NCI-H1105 treated with DMSO at 0.1 percent for 48 hours (cell line): ENCODE data around the gene RSBN1L.
"Not testable (repeated sequence)": the region's sequence is repeated elsewhere in the genome, so short reads cannot be mapped to it uniquely, and the experiment has no call there.

Source experiments
- DNase-seq: peaks from one replicate; lab custom pipeline; 2025; lab: John Stamatoyannopoulos, UW

The RSBN1L gene

DNA sequence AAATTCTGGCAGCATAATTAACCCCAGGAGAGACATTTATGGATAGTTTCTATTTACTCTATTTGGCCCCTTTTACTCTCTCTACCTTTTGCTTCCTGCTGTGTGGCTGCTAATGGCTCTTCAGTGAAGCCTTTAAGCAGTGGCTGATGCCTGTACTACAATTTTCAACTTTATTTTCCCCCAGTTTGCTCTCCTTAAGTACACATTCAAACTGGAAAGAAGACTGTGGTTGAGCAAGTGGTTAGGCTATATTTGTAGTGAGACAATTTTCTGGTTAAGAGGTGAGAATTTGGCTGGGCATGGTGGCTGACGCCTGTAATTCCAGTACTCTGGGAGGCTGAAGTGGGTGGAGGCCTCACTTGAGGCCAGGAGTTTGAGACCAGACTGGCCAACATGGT is 8.5 kb upstream of the RSBN1L start:
- DNase-seq: no peak

DNA sequence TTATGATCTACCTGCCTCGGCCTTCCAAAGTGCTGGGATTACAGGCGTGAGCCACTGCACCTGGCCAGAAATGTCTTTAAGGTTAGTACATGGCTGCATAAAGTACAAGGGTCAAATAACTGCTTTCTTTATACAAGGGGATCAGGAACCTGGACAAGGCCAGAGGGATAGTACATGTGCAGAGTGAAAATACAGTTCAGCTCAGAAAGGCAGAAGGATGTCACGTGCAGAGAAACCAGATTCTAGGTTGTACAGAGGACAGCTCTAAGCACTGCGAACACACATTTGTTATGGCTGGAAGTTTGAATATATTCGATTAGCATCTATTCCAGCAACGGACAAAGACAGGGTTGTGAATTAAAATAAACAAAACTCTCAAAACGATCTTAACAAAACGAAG is 6.0 kb upstream of the RSBN1L start:
- DNase-seq: no peak

DNA sequence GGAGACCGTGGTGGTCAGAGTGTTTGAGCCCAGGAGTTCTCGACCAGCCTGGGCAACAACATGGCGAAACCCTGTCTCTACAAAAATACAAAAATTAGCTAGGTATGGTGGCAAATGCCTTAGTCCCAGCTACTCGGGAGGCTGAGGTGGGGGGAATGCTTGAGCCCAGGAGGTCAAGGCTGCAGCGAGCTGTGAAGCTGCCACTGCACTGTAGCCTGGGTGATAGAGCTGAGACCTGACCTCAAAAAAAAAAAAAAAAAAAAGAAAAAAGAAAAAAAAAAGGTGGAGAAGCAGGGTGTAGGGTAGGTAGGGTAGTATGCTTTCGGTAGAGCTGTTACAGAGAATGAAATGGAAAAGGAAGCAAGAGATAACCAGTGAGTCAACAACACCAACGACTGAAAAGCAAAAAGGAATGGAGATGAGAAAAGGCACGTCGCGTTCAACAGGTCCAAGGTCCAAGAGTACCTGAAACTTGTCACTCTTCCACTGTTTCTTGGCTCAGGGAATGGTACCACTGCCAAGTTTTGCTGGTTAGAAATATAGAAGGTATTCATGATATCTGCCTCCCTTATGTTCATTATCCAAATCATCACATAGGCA is 4.3 kb upstream of the RSBN1L start:
- DNase-seq: no peak

DNA sequence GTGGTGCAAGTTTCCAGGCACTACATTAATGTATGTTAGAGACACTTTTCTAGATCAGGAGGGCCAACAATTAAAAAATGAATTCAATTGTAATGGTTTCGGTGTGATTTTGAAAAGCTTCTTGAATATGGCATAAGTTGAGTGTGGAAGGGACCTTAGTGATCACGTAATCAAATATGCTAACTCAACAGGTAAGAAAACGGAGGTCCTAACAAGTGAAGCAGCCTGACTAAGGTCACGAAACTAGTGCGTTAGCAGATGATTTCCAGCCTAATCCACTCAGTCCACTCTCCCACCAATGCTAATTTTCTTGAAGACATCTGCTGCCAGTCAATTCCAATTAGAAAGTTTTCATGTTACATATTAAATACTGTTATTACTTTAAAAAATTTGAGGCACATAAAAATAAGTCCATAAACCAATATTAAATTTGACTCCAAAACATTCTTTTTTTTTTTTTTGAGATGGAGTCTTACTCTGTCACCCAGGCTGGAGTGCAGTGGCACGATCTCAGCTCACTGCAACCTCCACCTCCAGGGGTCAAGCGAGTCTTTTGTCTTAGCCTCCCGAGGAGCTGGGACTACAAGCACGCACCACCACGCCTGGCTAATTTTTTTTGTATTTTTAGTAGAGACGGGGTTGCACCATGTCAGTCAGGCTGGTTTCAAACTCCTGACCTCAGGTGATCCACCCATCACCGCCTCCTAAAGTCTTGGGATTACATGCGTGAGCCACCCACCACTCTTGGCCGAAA is 2.3 kb upstream of the RSBN1L start:
- no peak for DNase-seq

DNA sequence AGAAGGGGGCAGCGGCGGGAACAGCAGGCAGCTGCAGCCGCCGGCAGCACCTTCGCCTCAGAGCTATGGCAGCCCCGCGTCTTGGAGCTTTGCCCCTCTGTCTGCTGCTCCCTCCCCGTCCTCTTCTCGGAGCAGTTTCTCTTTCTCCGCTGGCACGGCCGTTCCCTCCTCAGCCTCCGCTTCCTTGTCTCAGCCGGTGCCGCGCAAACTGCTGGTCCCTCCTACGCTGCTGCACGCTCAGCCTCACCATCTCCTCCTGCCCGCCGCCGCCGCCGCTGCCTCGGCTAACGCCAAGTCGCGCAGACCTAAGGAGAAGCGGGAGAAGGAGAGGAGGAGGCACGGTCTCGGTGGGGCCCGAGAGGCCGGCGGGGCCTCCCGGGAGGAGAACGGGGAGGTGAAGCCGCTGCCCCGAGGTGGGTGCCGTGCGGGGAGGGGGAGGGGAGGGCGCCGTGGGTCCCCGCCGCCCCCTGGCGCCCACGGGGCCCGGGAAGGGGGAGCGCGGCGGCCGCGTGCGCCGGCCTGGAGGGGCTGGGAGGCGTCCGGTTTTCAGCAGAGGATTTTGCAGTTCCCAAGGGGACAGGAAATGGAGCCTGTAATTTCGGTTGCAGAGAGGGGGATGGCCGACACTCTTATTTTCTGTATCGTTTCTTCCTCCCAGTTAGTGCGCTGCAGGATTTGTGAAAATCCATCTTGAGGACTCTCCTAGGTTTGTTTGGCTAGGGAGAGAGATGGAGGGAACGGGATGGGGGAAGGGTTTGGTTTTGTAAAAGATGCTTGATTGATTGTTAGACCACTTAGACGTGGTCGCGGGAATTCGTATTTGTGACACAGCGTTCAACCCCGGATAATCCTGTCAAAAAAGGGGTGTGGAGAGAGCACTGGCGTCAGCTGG is 630 bp downstream of the RSBN1L start:
- peak; percentile 70 for DNase-seq

DNA sequence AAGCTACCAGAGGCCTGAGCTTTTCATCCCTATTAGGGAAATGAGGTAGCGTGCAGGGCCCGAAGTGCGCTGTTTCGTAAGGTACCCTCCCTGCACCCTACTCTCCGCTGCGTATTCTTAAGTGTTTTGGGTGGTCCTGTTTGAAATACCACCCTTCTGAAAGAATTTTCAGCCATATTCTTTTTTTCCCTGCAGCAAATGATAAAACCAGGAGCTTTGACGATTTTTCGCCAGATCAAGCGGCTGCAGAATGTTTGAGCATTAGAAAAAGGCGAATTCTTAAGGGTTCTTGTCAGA is 1.2 kb downstream of the RSBN1L start:
- DNase-seq: no peak

DNA sequence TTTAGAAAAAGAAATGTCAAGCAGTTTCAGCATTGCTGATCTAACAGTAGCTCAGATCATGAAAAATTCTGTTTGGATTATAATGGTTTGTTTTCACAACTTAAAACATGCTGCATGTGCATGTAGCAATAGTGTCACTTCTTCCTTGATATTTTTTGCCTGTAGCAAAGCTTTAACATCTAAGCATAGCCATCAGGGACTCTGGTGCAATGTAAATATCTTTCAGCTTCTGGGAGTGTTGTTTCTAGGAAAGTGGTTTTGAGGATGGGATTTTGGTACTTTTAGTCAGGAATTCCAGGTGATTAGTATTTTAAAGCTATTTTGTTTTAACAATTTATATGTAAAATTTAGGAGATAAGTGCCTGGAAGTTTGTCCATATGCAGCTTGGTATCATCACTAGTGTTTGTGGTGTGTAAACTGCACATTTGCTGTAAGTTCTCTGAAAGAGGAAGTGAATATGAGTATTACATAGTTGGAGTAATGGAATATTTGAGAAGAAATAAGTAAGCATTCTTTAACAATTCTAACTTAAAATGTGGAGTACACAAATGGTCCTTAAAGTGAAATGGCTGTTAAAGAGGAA is 1.9 kb downstream of the RSBN1L start:
- DNase-seq: no peak

DNA sequence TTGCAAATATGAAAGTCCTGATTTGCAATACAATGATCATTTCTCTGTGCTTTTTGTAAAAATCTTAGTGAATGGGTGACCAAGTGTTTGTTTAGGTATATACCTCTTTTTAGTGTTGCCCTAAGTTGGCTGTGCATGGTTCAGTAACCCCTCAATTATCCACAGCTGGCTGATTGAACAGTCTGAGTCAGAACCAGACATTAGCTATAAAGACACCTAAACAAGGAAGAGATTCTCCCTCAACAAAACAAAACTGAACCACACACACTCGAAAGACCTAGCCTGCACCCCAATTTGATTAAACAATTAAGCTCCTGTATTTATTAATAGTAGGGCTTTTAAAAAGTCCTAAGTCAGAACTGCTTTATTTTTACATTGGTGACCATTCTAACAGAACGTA is 2.8 kb downstream of the RSBN1L start:
- DNase-seq: peak; percentile 31

DNA sequence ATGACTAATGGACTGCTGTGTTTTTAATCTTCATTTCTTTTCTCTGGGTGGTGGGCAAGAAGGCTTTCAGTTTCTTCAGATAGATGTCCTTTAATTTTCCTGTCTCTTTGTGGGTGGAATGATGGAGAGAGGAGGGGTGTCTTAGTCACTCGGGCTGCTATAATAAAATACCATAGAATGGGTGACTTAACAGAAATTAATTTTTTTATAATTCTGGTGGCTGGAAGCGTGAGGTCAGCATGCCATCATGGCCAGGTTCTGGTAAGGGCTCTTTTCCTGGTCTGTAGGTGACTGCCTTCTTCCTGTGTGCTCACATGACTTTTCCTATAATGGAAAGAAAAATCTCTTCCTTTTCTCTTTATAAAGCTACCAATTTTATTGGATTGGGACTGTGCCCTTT is 6.3 kb downstream of the RSBN1L start:
- no peak for DNase-seq

DNA sequence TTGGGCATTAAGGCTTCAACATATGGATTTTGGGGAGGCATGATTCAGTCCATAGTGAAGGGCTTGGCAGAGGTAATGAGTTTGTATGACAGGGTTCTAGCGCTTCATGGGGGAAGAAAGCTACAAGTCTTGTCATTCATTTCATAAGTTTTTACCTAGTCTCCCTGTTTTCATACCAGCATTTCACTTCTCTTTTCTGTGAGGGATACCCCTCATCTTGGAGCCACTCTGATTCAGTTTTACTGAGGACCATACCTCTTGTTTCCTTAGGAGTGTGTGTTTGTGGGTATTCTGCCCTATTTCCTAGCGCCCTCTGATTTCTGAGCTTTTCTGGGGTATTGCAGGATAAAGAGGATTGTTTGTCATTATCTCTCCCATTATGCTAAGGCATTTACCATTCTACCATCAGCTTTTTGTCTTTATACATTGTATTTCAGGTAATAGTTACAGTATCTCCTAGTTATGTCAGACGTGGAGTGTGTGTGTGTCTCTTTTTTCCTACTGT is 6.8 kb downstream of the RSBN1L start:
- DNase-seq: no peak

DNA sequence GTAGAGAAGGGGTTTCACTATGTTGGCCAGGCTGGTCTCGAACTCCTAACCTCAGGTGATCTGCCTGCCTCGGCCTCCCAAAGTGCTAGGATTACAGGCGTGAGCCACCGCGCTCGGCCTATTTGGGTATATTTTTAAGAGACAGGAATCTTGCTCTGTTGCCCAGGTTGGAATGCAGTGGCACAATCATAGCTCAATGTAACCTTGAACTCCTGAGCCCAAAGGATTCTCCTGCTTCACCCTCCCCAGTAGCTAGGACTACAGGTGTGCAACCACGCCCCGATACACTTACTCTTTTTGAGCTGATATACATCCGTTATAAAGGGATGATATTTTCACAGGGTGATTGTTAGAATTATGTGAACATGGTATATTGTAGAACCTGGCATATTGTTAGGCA is 7.4 kb downstream of the RSBN1L start:
- not testable (repeated sequence) for DNase-seq

DNA sequence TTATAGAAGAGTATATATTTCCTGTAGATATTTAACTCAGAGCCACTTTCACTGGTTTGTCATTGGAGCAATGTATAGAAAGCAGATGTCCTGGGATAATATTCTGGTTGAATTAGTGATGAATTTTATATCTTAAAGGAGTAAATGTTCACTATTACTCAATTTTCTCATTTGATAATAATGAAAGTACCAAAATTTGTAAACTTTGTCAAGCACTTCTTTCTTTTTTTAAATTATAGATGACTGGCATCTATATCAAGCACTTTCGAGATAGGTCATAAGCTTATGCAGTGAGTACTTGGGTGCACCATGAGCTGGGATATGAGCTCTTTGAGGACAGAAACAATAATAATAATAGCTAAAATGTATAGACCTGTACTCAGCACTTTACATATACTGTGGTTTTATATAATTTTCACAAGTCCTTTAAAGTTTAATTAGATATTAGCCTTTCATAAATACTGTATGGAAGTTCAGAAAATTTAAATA is 11.3 kb downstream of the RSBN1L start:
- DNase-seq: no peak

DNA sequence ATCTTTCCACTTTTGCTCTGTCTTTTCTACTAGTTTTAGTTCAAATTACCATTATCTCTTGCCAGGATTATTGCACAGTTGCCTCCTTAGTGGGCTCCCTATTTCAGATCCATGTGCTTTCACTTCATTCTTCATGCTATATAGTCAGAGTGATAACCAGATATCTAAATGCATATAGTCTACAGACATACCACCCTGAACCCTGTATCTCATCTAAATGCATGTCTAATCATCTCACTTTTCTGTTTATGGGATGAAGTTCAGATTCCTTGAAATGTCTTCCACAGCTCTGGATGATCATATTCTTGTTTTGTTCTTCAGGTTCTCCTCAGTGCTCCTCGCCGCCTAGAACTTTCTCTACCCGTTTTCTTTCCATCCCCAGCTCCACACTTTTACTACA is 13.8 kb downstream of the RSBN1L start:
- DNase-seq: no peak

DNA sequence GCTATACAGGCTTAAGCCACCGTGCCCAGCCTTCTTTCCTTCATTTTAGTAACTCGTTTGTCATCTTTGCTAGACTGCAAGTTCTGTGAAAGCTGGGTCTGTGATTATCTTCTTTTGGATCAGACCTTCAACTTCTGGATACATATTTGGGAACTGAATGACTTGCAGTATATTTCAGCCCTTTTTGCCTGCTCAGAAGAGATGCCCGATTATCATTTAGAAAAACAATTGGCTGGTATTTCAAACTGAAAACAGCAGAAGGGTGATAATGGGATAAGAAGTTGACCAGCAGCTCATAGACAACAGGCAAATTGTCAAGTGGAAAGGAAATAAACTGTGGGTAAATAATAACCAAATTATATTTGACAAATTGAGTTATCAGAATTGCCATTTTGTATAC is 14.6 kb downstream of the RSBN1L start:
- no peak for DNase-seq

DNA sequence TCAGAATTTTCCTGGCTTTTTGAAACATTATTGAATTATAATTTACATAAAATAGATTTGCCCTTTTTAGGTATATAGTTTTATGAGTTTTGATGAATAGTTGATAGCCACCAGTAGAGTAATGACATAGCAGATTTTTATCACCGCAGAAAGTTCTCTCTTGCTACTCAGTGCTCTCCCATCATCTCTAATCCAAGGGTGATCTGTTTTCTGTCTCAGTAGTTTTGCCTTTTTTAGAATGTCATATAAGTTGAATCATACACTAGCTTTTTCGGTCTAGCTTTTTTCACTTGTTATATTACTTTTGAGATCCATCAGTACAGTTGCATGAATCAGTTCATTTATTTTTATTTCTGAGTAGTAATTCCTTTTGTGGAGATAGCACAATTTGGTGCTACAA is 17.9 kb downstream of the RSBN1L start:
- no peak for DNase-seq

DNA sequence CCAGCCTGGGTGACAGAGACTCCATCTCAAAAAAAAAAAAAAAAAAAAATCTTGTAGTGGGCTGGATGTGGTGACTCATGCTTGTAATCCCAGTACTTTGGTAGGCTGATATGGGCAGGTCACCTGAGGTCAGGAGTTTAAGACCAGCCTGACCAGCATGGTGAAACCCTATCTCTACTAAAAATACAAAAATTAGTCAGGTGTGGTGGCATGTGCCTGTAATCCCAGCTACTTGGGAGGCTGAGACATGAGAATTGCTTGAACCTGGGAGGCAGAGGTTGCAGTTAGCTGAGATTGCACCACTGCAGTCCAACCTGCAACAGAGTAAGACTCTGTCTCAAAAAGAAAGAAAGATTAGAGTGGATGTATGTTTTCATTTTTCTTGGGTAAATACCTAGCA is 18.7 kb downstream of the RSBN1L start:
- DNase-seq: not testable (repeated sequence)

DNA sequence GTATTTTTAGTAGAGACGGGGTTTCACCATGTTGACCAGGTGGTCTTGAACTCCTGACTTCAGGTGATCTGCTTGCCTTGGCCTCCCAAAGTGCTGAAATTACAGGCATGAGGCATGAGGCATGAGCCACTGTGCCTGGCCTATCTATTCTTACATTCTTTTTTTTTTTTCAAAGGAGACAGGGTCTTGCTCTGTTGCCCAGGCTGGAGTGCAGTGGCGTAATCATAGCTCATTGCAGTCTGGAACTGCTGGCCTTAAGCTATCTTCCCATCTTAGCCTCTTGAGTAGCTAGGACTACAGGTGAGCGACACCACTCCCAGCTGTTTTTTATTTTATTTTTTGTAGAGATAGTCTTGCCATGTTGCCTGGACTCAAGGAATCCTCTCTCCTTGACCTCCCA is 20.5 kb downstream of the RSBN1L start:
- DNase-seq: no peak

DNA sequence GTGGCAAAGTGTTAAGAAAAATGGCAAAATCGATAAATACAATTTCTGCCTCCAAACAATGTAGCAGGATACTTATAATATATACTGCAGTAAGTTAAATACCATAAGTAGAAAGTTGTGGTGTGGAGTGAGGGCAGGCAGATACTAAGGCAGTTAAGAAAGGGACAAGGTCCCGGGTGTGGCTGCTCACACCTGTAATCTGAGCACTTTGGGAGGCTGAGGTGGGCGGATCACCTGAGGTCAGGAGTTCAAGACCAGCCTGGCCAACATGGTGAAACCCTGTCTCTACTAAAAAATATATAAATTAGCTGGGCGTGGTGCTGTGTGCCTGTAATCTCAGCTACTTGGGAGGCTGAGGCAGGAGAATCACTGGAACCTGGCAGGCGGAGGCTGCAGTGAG is 21.3 kb downstream of the RSBN1L start:
- not testable (repeated sequence) for DNase-seq

DNA sequence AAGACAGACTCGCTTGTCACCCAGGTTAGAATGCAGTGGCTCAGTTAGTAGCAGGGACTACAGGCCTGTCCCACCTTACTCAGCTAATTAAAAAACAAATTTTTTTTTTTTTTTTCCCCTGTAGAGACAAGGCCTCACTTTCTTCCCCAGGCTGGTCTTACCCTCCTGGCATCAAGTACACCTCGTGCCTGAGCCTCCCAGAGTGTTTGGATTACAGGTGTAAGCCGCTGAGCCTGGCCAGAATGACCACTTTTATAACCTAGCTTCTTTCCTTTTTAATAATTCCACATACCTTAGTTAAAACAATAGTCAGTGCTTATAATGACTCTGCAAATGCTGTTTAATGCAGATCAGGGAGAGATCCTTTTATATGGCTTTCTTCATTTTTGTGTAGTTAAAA is 31.3 kb downstream of the RSBN1L start:
- peak; percentile 35 for DNase-seq

DNA sequence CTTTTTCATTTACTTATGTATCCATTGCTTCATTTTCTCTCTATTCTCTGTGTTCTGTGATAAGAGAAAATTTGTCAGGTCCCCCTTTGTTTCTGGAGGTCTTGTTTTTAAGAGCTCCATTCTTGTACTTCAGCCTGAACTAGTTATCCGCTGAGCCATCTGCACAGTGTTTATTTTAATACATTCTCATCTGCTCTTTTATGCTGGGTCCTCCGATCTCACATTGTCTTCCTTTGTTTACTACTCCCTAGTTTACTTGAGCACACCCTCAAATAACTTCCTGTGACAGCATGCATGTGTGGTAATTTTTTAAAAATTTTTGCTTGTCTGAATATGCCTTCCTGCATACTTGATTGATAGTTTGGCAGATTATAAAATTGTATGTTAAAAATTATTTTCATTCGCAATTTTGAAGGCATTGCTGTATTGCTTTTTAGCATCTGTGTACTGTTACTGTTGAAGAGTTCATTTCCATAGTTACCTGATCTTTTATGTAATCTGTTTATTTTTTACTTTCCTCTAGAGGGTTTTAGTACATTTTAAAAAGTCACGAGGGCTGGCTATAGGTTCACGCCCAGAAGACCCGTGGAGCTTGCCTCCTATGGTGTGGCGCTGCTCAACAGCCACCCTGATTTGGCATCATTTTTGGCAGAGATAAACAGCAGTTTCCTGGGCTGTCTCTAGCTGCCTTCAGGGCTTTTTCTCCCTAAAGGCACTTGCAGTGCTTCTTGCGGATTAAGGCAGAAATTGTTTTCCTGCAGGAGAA is 31.9 kb downstream of the RSBN1L start:
- DNase-seq: peak; percentile 76

DNA sequence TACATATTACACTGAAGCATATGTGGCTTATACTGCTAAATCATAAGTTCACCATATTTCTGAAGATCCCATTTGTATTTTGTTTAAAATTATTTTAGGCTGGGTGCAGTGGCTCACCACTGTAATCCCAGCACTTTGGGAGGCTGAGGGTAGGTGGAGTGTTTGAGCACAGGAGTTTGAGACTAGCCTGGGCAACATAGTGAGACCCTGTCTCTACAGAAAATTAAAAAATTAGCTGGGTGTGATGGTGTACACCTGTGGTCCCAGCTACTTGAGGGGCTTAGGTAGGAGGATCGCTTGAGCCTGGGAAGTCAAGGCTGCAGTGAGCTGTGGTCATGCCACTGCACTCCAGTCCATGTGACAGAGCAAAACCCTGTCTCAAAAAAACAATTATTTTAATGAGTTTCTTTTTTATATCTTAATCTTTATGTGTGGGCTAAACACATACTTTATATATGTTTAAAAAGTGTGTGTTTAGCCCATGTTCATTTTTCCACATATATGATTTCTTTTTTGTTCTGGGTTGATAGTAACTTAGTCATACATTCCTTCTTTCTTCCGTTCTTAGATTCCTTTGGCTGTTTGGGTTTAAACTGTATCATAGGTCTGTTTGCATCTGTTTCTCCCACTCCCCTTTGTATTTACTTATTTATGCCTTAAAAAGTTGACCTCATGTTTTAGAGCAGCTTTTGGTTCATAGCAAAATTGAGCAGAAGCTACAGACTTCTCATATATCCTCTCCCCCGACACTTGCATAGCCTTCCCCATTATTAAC is 33.5 kb downstream of the RSBN1L start:
- no peak for DNase-seq
